H1 (cell line): Measurements from ENCODE around the gene NFX1. TPM values are rescaled to one million over a fixed set of nuclear protein-coding genes. Genes with fewer than 3 reads are reported as not detected.

Source experiments
- CHD7 ChIP-seq: fragments of 300-600 bp; sonication (generic); IDR thresholded peaks from 2 replicates; pipeline ENCODE4 v1.7.1; 2012; ENCODE audit warnings: low read length, moderate library complexity, mild to moderate bottlenecking, inconsistent platforms; ENCODE audit not compliant: insufficient replicate concordance
- SP2 ChIP-seq: IDR thresholded peaks from 2 replicates; pipeline ENCODE4 v1.6.1; 2012; ENCODE audit warnings: mild to moderate bottlenecking, low read length, inconsistent platforms
- polyA plus RNA-seq, 7 experiments: library from polyadenylated mRNA; depleted of rRNA in 3 of 7; stranded (reverse) in 5 of 7; unstranded in 2 of 7; fragments of >200 nt in 5 of 7; fragments of 200-250 nt in 2 of 7; gene quantifications; 1 replicate in 5 of 7; 2 replicates in 1 of 7; 4 replicates in 1 of 7; pipeline versions ENCODE4 v1.2.1 to v1.2.3, GENCODE V29; 2011 to 2013; ENCODE audit warnings: missing spikeins in 2 of 7, mixed read lengths in 2 of 7
- total RNA-seq: library from RNA; stranded (reverse); fragmentation: NEBNext Ultra II Directional; extraction: Animal tissue kit (Norgen Biotek cat#: 25700); gene quantifications from 2 replicates; pipeline ENCODE4 v1.2.1, GENCODE V29; 2021

The NFX1 gene
- total and polyA plus RNA-seq, 2 of the 8 experiments (the other 6 are each of a cell fraction or from before 2014, with no cell fraction given): 19.4 to 28.4 TPM

- TF ChIP-seq CHD7: no peak
- TF ChIP-seq SP2: no peak
Observed at GRCh38 chr9:33297432-33297831, 7.1 kb downstream of the NFX1 start (continued).
